ENCODE measurements around the gene KCTD16. TPM values are rescaled to one million over a fixed set of nuclear protein-coding genes. Genes with fewer than 3 reads are reported as not detected.

Gene KCTD16
- total RNA-seq, 1 experiment from 2014 or later = 0.13 TPM

DNA sequence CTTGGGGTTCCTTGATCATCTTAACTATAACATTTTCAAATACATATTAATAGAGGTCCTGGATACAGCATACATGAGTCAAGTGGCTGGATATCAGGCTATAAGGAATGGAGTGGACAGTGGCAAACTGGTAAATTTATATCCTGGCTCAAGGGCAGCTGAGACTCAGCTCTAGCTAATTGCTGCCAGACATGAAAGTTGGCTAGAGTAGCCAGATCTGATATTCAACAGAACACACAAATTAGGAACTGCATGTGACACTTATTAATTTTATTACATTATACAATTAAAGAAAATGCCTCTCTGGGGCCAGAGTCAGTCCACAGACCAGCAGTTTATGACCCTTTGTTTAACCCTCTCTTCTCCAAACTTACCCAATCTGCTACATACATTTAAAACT lies 206.5 kb downstream of the KCTD16 start:
- H3K4me3 ChIP-seq = no peak overlapping the region
- no peaks in the 10 kb centered on the region for H3K27me3 ChIP-seq
- H3K36me3 ChIP-seq = no peaks in the 10 kb centered on the region
- H3K9me3 ChIP-seq = no peaks in the 10 kb centered on the region; the same call in 1 of the 2 replicates
- DNase-seq = no peak

- no peaks in the 10 kb centered on the region for H3K36me3 ChIP-seq
- no peaks in the 10 kb centered on the region for H3K9me3 ChIP-seq
- no peak for DNase-seq
- H3K4me3 ChIP-seq = no peak overlapping the region
- no peaks in the 10 kb centered on the region for H3K27me3 ChIP-seq
Observed at GRCh38 chr5:144378681-144379080, 208.0 kb downstream of the KCTD16 start.

DNA sequence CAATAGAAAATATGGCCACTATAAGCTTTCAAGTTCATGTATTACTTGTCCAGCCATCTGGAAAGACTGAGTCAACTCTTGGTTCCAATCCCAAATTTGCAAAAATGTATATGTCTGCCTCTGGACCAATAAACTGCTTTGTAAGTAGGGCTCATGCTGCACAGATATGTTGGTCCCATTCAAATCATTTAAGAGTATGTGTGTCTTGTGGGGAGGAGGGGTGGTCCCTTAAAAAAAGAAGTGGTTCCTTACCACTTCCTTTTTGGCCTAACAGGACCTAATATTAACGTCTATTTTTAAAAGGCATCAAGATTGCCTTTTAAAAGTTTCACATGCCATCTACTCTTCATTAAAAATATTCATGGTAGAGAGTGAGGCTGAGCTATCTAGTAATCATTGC lies 214.9 kb downstream of the KCTD16 start:
- H3K36me3 ChIP-seq = no peaks in the 10 kb centered on the region
- no peaks in the 10 kb centered on the region for H3K27me3 ChIP-seq
- DNase-seq = no peak
- H3K9me3 ChIP-seq = no peaks in the 10 kb centered on the region
- no peak overlapping the region for H3K4me3 ChIP-seq

- Histone ChIP-seq H3K27me3 (no peaks in the 10 kb centered on the region), H3K36me3 (no peaks in the 10 kb centered on the region), H3K9me3 (no peaks in the 10 kb centered on the region), H3K4me3 (no peak overlapping the region)
- DNase-seq = no peak
Observed at GRCh38 chr5:144386315-144386714, 215.6 kb downstream of the KCTD16 start.

- no peaks in the 10 kb centered on the region for H3K9me3 ChIP-seq
- no peaks in the 10 kb centered on the region for H3K36me3 ChIP-seq
- no peaks in the 10 kb centered on the region for H3K27me3 ChIP-seq
- no peak for DNase-seq
- no peak overlapping the region for H3K4me3 ChIP-seq
Observed at GRCh38 chr5:144390133-144390532, 219.5 kb downstream of the KCTD16 start.

GRCh38 chr5:144391044-144391443 lies 220.4 kb downstream of the KCTD16 start:
- H3K9me3 ChIP-seq = no peaks in the 10 kb centered on the region
- no peak for DNase-seq
- H3K27me3 ChIP-seq = no peaks in the 10 kb centered on the region
- no peak overlapping the region for H3K4me3 ChIP-seq
- H3K36me3 ChIP-seq = no peaks in the 10 kb centered on the region

- peaks cover 3% of the 10 kb centered on the region; the same call in 1 of the 2 replicates for H3K27me3 ChIP-seq
- no peaks in the 10 kb centered on the region for H3K9me3 ChIP-seq
- no peak for DNase-seq
- H3K36me3 ChIP-seq = no peaks in the 10 kb centered on the region
- H3K4me3 ChIP-seq = no peak overlapping the region
Observed at GRCh38 chr5:144393641-144394435, 223.2 kb downstream of the KCTD16 start.

- Histone ChIP-seq H3K36me3 (no peaks in the 10 kb centered on the region), H3K9me3 (no peaks in the 10 kb centered on the region), H3K4me3 (no peak overlapping the region), H3K27me3 (peaks cover 8% of the 10 kb centered on the region; the same call in 1 of the 2 replicates)
- DNase-seq = no peak
Observed at GRCh38 chr5:144395704-144396103, 225.0 kb downstream of the KCTD16 start.

GRCh38 chr5:144403058-144403457 lies 232.4 kb downstream of the KCTD16 start:
- DNase-seq = no peak
- no peaks in the 10 kb centered on the region for H3K36me3 ChIP-seq
- H3K4me3 ChIP-seq = no peak overlapping the region
- peaks cover 8% of the 10 kb centered on the region for H3K27me3 ChIP-seq
- H3K9me3 ChIP-seq = no peaks in the 10 kb centered on the region

GRCh38 chr5:144403817-144404420 lies 233.2 kb downstream of the KCTD16 start:
- no peak overlapping the region for H3K4me3 ChIP-seq
- H3K9me3 ChIP-seq = no peaks in the 10 kb centered on the region
- no peaks in the 10 kb centered on the region for H3K36me3 ChIP-seq
- H3K27me3 ChIP-seq = peaks cover 7% of the 10 kb centered on the region
- DNase-seq = no peak

DNA sequence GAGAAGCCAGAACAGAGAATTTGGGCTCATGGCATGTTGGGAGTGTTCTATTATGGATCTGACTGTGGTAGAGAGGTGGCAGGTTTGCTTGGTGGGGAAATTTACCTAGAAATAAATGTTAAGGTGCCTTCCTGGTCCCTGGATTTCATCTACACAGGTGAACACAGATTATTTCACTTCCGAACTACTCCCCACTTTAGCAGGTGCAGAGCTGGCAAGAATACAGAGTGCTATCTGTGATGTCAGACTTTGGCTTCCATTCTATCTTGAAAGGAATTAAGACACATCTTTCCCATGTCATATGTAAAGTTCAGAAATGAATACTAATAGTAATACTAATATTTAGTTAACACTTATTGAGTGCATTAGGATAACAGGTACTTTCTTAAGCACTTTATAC lies 234.0 kb downstream of the KCTD16 start:
- peaks cover 2% of the 10 kb centered on the region for H3K27me3 ChIP-seq
- H3K36me3 ChIP-seq = no peaks in the 10 kb centered on the region
- H3K4me3 ChIP-seq = no peak overlapping the region
- DNase-seq = no peak
- H3K9me3 ChIP-seq = no peaks in the 10 kb centered on the region

GRCh38 chr5:144405991-144406390 lies 235.3 kb downstream of the KCTD16 start:
- H3K9me3 ChIP-seq = no peaks in the 10 kb centered on the region
- no peaks in the 10 kb centered on the region for H3K36me3 ChIP-seq
- DNase-seq = no peak
- peaks cover 2% of the 10 kb centered on the region for H3K27me3 ChIP-seq
- no peak overlapping the region for H3K4me3 ChIP-seq

- Histone ChIP-seq H3K4me3 (no peak overlapping the region), H3K9me3 (no peaks in the 10 kb centered on the region), H3K27me3 (peaks cover 2% of the 10 kb centered on the region), H3K36me3 (no peaks in the 10 kb centered on the region)
- no peak for DNase-seq
Observed at GRCh38 chr5:144406442-144406841, 235.8 kb downstream of the KCTD16 start.

- no peaks in the 10 kb centered on the region for H3K36me3 ChIP-seq
- no peak for DNase-seq
Observed at GRCh38 chr5:144414202-144415029, 243.7 kb downstream of the KCTD16 start.

GRCh38 chr5:144416196-144416595 lies 245.5 kb downstream of the KCTD16 start:
- Histone ChIP-seq H3K36me3 (no peaks in the 10 kb centered on the region), H3K9me3 (no peaks in the 10 kb centered on the region), H3K4me3 (no peak overlapping the region), H3K27me3 (0 out of 2 replicates have a peak, but pooled peaks cover 3% of the 10 kb centered on the region)
- no peak for DNase-seq

More at GRCh38 chr5:144414202-144415029, 243.7 kb downstream of the KCTD16 start:
- Histone ChIP-seq H3K9me3 (no peaks in the 10 kb centered on the region), H3K27me3 (0 out of 2 replicates have a peak, but pooled peaks cover 3% of the 10 kb centered on the region), H3K4me3 (no peak overlapping the region)

GRCh38 chr5:144418719-144419118 lies 248.0 kb downstream of the KCTD16 start:
- DNase-seq = no peak
- H3K4me3 ChIP-seq = no peak overlapping the region
- H3K27me3 ChIP-seq = no peaks in the 10 kb centered on the region
- H3K9me3 ChIP-seq = no peaks in the 10 kb centered on the region
- no peaks in the 10 kb centered on the region for H3K36me3 ChIP-seq

DNA sequence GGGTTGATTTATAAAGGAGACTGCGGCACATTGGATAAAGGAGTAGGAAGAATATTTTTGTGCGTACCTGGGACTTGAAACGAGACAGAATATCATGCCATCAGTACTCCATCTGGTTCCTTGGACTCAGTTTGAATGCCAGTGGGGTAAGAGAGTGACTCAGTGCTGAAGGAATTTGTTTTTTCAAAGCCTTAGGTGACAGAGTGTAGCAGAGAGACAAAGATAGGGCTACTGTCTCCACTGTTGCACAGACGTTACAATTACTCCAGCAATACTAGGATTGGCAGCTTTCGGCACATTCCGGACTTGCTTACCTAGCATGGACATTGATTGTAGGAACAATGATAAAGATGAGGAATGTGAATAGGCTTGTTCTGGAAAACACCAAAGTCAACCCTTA lies 250.7 kb downstream of the KCTD16 start:
- DNase-seq = no peak
- Histone ChIP-seq H3K36me3 (no peaks in the 10 kb centered on the region), H3K9me3 (no peaks in the 10 kb centered on the region), H3K4me3 (no peak overlapping the region), H3K27me3 (no peaks in the 10 kb centered on the region)
